ENCODE results near the gene GNA14. TPM values are rescaled to one million over a fixed set of nuclear protein-coding genes. Genes with fewer than 3 reads are reported as not detected.
"Not testable (repeated sequence)": the region's sequence is repeated elsewhere in the genome, so short reads cannot be mapped to it uniquely, and the experiment has no call there.

GNA14 gene
- total RNA-seq, 2 experiments from 2014 or later = not detected

GRCh38 chr9:77447646-77448045, 200.5 kb downstream of the GNA14 start:
- BruUV-seq (replicated peaks) = no TSS peak
- TF ChIP-seq CTCF (conservative IDR thresholded peaks at IDR 0.05; ENCODE audit: low read length) (no peak), EZH2phosphoT487 (IDR thresholded peaks at IDR 0.05; ENCODE audit: borderline replicate concordance, low read depth, low read length) (no peak)
- Histone ChIP-seq H2AFZ (ENCODE audit: low read length) (no peak overlapping the region), H3K9me2 (ENCODE audit: insufficient read depth, low read length) (no peaks in the 10 kb centered on the region), H3K4me3 (ENCODE audit: low read depth, low read length, poor library complexity, severe bottlenecking) (no peak overlapping the region), H3K36me3 (ENCODE audit: insufficient read depth, low read length) (no peaks in the 10 kb centered on the region), H3K4me1 (ENCODE audit: insufficient read depth, low read length, poor library complexity, severe bottlenecking) (no peaks in the 10 kb centered on the region), H3K4me2 (ENCODE audit: low read length) (no peak overlapping the region), H3K9me3 (ENCODE audit: low read length) (no peaks in the 10 kb centered on the region), H4K20me1 (ENCODE audit: insufficient read depth, low read length) (no peaks in the 10 kb centered on the region), H3K27ac (ENCODE audit: low read depth, low read length, poor library complexity, severe bottlenecking) (no peak overlapping the region), H3K79me2 (ENCODE audit: insufficient read depth, low read depth, low read length) (no peaks in the 10 kb centered on the region)
- POLR2A ChIA-PET = no interaction called here
- intact Hi-C loops (cut with micrococcal nuclease; ENCODE audit: unreplicated experiment) = no loop called here
- CTCF ChIA-PET (ENCODE audit: unreplicated experiment) = no interaction called here
- no peak for DNase-seq (ENCODE audit: low spot score)

DNA sequence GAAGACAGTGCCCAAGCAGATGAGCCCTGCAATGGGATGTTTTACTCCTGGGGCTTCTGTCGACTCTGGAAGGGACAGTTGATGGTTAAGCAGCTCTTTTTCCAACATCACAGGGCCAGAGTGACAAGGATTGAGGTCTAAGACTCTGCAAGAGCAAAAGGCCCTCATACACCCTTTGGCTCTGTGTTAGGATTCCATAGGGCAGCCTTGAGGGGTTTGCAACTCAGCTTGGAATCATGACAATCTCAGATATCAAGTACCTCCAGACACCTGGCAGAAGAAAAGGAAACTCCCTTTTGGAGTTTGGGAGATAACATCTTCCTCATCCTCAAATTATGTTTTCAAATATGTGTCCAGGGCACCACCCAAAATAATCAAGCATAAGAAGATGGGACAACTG, 205.7 kb downstream of the GNA14 start:
- BruUV-seq (replicated peaks) = no TSS peak
- H3K9me3 ChIP-seq (ENCODE audit: low read length) = no peaks in the 10 kb centered on the region
- H4K20me1 ChIP-seq (ENCODE audit: insufficient read depth, low read length) = no peaks in the 10 kb centered on the region
- no peaks in the 10 kb centered on the region for H3K36me3 ChIP-seq (ENCODE audit: insufficient read depth, low read length)
- H3K27ac ChIP-seq (ENCODE audit: low read depth, low read length, poor library complexity, severe bottlenecking) = no peak overlapping the region
- no peaks in the 10 kb centered on the region for H3K9me2 ChIP-seq (ENCODE audit: insufficient read depth, low read length)
- H3K4me1 ChIP-seq (ENCODE audit: insufficient read depth, low read length, poor library complexity, severe bottlenecking) = no peaks in the 10 kb centered on the region
- intact Hi-C loops (cut with micrococcal nuclease; ENCODE audit: unreplicated experiment) = no loop called here
- H3K79me2 ChIP-seq (ENCODE audit: insufficient read depth, low read depth, low read length) = no peaks in the 10 kb centered on the region
- no peak for TF ChIP-seq EZH2phosphoT487 (IDR thresholded peaks at IDR 0.05; ENCODE audit: borderline replicate concordance, low read depth, low read length)
- no peak for TF ChIP-seq CTCF (conservative IDR thresholded peaks at IDR 0.05; ENCODE audit: low read length)
- no peak overlapping the region for H3K4me2 ChIP-seq (ENCODE audit: low read length)
- POLR2A ChIA-PET = interaction anchor here (1.6 kb wide), 1 partner anchor 11 kb away, joined by 3 read pairs; no protein-coding TSS in a partner anchor
- no peak overlapping the region for H2AFZ ChIP-seq (ENCODE audit: low read length)
- H3K4me3 ChIP-seq (ENCODE audit: low read depth, low read length, poor library complexity, severe bottlenecking) = no peak overlapping the region
- CTCF ChIA-PET (ENCODE audit: unreplicated experiment) = no interaction called here
- no peak for DNase-seq (ENCODE audit: low spot score)

DNA sequence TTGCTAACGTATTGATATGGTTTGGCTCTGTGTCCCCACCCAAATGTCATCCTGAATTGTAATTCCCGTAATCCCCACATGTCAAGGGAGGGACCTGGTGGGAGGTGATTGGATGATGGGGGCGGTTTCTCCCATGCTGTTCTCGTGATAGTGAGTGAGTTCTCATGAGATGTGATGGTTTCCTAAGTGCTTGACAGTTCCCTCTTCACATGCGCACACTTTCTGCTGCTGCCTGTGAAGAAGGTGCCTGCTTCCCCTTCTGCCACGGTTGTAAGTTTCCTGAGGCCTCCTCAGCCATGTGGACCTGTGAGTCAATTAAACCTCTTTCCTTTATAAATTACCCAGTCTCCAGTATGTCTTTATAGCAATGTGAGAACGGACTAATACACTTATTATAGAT, 207.0 kb downstream of the GNA14 start:
- H3K9me2 ChIP-seq (ENCODE audit: insufficient read depth, low read length); DNase-seq (ENCODE audit: low spot score); H3K4me3 ChIP-seq (ENCODE audit: low read depth, low read length, poor library complexity, severe bottlenecking); intact Hi-C loops (cut with micrococcal nuclease; ENCODE audit: unreplicated experiment); BruUV-seq (replicated peaks); H2AFZ ChIP-seq (ENCODE audit: low read length); H3K36me3 ChIP-seq (ENCODE audit: insufficient read depth, low read length); H4K20me1 ChIP-seq (ENCODE audit: insufficient read depth, low read length); H3K4me2 ChIP-seq (ENCODE audit: low read length); H3K27ac ChIP-seq (ENCODE audit: low read depth, low read length, poor library complexity, severe bottlenecking); H3K4me1 ChIP-seq (ENCODE audit: insufficient read depth, low read length, poor library complexity, severe bottlenecking); H3K79me2 ChIP-seq (ENCODE audit: insufficient read depth, low read depth, low read length); CTCF ChIA-PET (ENCODE audit: unreplicated experiment); H3K9me3 ChIP-seq (ENCODE audit: low read length): not testable (repeated sequence)
- POLR2A ChIA-PET = interaction anchor here (1.6 kb wide), 1 partner anchor 13 kb away, joined by 3 read pairs; no protein-coding TSS in a partner anchor

Measured in OCI-LY7 (cell line).